ENCODE results near the gene NOL12. TPM values are rescaled to one million over a fixed set of nuclear protein-coding genes. Genes with fewer than 3 reads are reported as not detected.

NOL12 gene
- polyA plus RNA-seq, 1 of the 3 experiments (the other 2 are of a cell fraction): 52.2 TPM

DNA sequence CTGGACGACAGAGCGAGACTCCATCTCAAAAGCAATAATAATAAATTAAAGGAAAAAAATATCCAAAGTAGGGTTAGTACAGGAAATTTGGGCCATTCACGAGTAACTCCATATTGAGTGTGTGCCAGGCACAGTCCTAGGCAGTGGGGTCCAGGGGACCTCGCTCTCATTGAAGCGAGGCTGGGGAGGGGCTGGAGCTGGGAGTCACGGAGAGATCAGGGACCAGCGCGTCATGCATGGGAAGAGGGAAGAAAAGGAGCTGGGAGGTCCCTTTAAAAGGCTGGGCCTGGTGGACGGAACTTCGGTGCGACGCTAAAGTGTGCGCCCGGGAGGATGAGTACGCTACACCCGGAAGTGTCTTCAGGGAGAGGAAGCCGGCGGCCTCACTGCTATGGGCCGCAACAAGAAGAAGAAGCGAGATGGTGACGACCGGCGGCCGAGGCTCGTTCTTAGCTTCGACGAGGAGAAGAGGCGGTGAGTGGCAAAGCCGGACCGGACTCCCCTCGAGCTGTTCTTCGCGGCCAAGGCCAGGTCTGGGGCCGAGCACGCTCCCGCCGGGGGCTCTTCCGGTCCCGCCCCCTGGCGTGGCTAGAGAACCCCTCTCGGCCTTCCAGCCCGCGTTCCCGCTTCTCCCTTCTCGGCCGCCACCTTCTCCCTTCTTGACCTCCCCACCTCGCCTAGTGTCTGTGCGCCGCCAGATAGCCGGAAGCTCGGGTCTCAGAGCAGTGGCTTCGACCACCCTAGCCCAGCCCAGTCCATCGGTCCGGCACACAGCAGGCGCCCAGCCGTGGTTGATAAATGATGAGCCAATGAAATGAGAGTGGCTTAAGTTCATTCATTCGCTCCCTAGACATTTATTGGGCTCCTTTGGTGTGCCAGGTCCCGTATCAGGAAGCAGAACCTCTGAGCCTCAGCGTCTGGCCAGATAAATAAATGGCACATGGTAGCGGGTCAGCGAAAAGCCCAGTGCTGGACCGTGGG lies at the start of gene NOL12 (continued):
- TF ChIP-seq, protein P1, sequence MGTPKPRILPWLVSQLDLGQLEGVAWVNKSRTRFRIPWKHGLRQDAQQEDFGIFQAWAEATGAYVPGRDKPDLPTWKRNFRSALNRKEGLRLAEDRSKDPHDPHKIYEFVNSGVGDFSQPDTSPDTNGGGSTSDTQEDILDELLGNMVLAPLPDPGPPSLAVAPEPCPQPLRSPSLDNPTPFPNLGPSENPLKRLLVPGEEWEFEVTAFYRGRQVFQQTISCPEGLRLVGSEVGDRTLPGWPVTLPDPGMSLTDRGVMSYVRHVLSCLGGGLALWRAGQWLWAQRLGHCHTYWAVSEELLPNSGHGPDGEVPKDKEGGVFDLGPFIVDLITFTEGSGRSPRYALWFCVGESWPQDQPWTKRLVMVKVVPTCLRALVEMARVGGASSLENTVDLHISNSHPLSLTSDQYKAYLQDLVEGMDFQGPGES (IDR thresholded peaks at IDR 0.05; ENCODE audit: low read depth, low read length): peak; percentile 24; the same call in 1 of the 2 replicates
- no peak for TF ChIP-seq SMC3 (IDR thresholded peaks at IDR 0.05; ENCODE audit: low read depth, low read length)
- TF ChIP-seq RAD21 (IDR thresholded peaks at IDR 0.05; ENCODE audit: low read length): no peak
- TF ChIP-seq, protein P2, sequence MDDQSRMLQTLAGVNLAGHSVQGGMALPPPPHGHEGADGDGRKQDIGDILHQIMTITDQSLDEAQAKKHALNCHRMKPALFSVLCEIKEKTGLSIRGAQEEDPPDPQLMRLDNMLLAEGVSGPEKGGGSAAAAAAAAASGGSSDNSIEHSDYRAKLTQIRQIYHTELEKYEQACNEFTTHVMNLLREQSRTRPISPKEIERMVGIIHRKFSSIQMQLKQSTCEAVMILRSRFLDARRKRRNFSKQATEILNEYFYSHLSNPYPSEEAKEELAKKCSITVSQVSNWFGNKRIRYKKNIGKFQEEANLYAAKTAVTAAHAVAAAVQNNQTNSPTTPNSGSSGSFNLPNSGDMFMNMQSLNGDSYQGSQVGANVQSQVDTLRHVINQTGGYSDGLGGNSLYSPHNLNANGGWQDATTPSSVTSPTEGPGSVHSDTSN (IDR thresholded peaks at IDR 0.05): no peak
- TF ChIP-seq, protein P3, sequence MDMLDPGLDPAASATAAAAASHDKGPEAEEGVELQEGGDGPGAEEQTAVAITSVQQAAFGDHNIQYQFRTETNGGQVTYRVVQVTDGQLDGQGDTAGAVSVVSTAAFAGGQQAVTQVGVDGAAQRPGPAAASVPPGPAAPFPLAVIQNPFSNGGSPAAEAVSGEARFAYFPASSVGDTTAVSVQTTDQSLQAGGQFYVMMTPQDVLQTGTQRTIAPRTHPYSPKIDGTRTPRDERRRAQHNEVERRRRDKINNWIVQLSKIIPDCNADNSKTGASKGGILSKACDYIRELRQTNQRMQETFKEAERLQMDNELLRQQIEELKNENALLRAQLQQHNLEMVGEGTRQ (IDR thresholded peaks at IDR 0.05; ENCODE audit: borderline replicate concordance, low read depth, low read length): 0 out of 2 replicates have a peak, but pooled peaks have one; percentile 20
- no peak for TF ChIP-seq EZH2phosphoT487 (IDR thresholded peaks at IDR 0.05; ENCODE audit: borderline replicate concordance, low read depth)
- TF ChIP-seq MXI1 (IDR thresholded peaks at IDR 0.05; ENCODE audit: low read depth, low read length): peak; percentile 48; the same call in 1 of the 2 replicates
- TF ChIP-seq TEAD4 (IDR thresholded peaks at IDR 0.05; ENCODE audit: borderline replicate concordance, insufficient read depth): no peak
- TF ChIP-seq, protein P4, sequence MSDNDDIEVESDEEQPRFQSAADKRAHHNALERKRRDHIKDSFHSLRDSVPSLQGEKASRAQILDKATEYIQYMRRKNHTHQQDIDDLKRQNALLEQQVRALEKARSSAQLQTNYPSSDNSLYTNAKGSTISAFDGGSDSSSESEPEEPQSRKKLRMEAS (IDR thresholded peaks at IDR 0.05; ENCODE audit: low read depth): peak; percentile 96
- TF ChIP-seq FOSL2 (IDR thresholded peaks at IDR 0.05; ENCODE audit: borderline replicate concordance, low read depth): no peak
- no peak; the same call in 1 of the 2 replicates for TF ChIP-seq TCF12 (IDR thresholded peaks at IDR 0.05)

DNA sequence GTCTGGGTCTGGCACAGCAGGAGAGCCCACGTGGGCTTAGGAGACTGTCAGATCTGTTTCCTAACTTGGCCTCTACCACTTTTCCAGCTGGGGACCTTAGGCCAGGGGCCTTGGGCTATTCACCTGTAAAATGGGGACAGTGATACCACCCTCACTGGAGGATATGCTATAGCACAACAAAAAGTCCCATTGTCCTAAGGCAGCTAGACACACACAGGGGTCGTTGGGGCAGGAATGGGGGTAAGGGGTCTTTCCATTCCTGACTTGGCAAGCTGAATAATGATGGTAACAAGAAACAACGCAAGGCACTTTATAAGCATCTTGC lies 49.2 kb upstream of the NOL12 start:
- ChIA-PET CTCF (interaction anchor here (1.0 to 34.3 kb wide), 8 partner anchors 9 to 98 kb away, joined by 3 to 898 read pairs (median 6); partner anchors contain the start of genes LGALS1, NOL12 and PDXP), POLR2A (interaction anchor here (1.0 to 2.0 kb wide), 2 partner anchors 10 to 22 kb away, joined by 3 to 6 read pairs; partner anchors contain the start of gene PDXP)
- H3K79me2 ChIP-seq (ENCODE audit: insufficient read depth): peaks cover 7% of the 10 kb centered on the region; the same call in 1 of the 2 replicates
- WGBS (ENCODE audit: low lambda C conversion rate): 72% methylated on average over 2 of the region's 3 CpGs
- no peaks in the 10 kb centered on the region for H3K27me3 ChIP-seq (ENCODE audit: insufficient read depth)
- H3K9ac ChIP-seq: no peak overlapping the region
- H3K4me1 ChIP-seq (ENCODE audit: control insufficient read depth in 1 of 2, insufficient read depth in 2 of 2, low read depth in 1 of 2, low read length in 1 of 2): peaks cover 27 to 69% of the 10 kb centered on the region in 2 experiments
- no peak overlapping the region for H3K4me3 ChIP-seq (ENCODE audit: low read depth in 2 of 2, low read length in 1 of 2)
- H3F3A ChIP-seq (replicated peaks; ENCODE audit: insufficient read depth): peaks cover 18% of the 10 kb centered on the region
- H3K9me2 ChIP-seq: no peaks in the 10 kb centered on the region
- peaks cover 0 to 3% of the 10 kb centered on the region in 2 experiments for H3K36me3 ChIP-seq (replicated peaks in 1 of 2; ENCODE audit: control insufficient read depth in 1 of 2, insufficient read depth in 2 of 2, low read length in 1 of 2)
- no peaks in the 10 kb centered on the region for H3K9me3 ChIP-seq
- no peak overlapping the region; the same call in 1 of the 2 replicates for H3K4me2 ChIP-seq
- no peaks in the 10 kb centered on the region for H4K20me1 ChIP-seq (ENCODE audit: insufficient read depth)
- H2AFZ ChIP-seq (ENCODE audit: low read depth): no peak overlapping the region
- no peak for DNase-seq
- peak overlapping the region in 1 of 2 experiments; percentile 51; a peak in 1 of 4 replicates for H3K27ac ChIP-seq (ENCODE audit: low read depth in 2 of 2, low read length in 1 of 2)
- TF ChIP-seq TAF1 (IDR thresholded peaks at IDR 0.05; ENCODE audit: borderline replicate concordance, low read depth, low read length) (no peak), CHD2 (IDR thresholded peaks at IDR 0.05; ENCODE audit: low read length, partially characterized antibody) (no peak), JUND (IDR thresholded peaks at IDR 0.05) (no peak), RFX5 (IDR thresholded peaks at IDR 0.05; ENCODE audit: low read length) (no peak), GATA2 (CRISPR knock-in tag; IDR thresholded peaks at IDR 0.05) (no peak), TCF12 (IDR thresholded peaks at IDR 0.05) (no peak), ELF1 (IDR thresholded peaks at IDR 0.05) (no peak)
- TF ChIP-seq, protein P5, sequence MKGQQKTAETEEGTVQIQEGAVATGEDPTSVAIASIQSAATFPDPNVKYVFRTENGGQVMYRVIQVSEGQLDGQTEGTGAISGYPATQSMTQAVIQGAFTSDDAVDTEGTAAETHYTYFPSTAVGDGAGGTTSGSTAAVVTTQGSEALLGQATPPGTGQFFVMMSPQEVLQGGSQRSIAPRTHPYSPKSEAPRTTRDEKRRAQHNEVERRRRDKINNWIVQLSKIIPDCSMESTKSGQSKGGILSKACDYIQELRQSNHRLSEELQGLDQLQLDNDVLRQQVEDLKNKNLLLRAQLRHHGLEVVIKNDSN (IDR thresholded peaks at IDR 0.05; ENCODE audit: borderline replicate concordance, low read depth): no peak
- TF ChIP-seq, protein P1 (IDR thresholded peaks at IDR 0.05; ENCODE audit: low read depth, low read length): no peak
- TF ChIP-seq, protein P6, sequence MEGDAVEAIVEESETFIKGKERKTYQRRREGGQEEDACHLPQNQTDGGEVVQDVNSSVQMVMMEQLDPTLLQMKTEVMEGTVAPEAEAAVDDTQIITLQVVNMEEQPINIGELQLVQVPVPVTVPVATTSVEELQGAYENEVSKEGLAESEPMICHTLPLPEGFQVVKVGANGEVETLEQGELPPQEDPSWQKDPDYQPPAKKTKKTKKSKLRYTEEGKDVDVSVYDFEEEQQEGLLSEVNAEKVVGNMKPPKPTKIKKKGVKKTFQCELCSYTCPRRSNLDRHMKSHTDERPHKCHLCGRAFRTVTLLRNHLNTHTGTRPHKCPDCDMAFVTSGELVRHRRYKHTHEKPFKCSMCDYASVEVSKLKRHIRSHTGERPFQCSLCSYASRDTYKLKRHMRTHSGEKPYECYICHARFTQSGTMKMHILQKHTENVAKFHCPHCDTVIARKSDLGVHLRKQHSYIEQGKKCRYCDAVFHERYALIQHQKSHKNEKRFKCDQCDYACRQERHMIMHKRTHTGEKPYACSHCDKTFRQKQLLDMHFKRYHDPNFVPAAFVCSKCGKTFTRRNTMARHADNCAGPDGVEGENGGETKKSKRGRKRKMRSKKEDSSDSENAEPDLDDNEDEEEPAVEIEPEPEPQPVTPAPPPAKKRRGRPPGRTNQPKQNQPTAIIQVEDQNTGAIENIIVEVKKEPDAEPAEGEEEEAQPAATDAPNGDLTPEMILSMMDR (IDR thresholded peaks at IDR 0.05): no peak
- TF ChIP-seq, protein P3 (IDR thresholded peaks at IDR 0.05; ENCODE audit: borderline replicate concordance, low read depth, low read length): no peak

Measured in SK-N-SH (cell line).